GM10847 (cell line): Measurements from ENCODE around the gene IFI6.

Source experiments
- POLR2A ChIP-seq: IDR thresholded peaks from 2 replicates; pipeline ENCODE4 v1.6.1; 2011; ENCODE audit not compliant: insufficient read length; ENCODE audit errors: extremely low read depth

The IFI6 gene

GRCh38 chr1:27644369-27645070 lies 27.5 kb downstream of the IFI6 start:
- TF ChIP-seq POLR2A, result no peak

- TF ChIP-seq POLR2A, result no peak
Measured at GRCh38 chr1:27643600-27644368, 28.2 kb downstream of the IFI6 start.

- TF ChIP-seq POLR2A, result no peak
Measured at GRCh38 chr1:27638805-27639204, 33.2 kb downstream of the IFI6 start.

- no peak for TF ChIP-seq POLR2A
Measured at GRCh38 chr1:27638047-27638734, 33.8 kb downstream of the IFI6 start.

GRCh38 chr1:27635396-27636142 lies 36.4 kb downstream of the IFI6 start:
- TF ChIP-seq POLR2A, result no peak

GRCh38 chr1:27634985-27635367 lies 37.0 kb downstream of the IFI6 start, which contains the start of gene FGR:
Gene FGR (minus strand): TSS chr1:27635185. CDS start chr1:27623916, 11,269 bp downstream.
- no peak for TF ChIP-seq POLR2A

- TF ChIP-seq POLR2A, result no peak
Measured at GRCh38 chr1:27634177-27634984, 37.6 kb downstream of the IFI6 start.

GRCh38 chr1:27633640-27634176 lies 38.3 kb downstream of the IFI6 start:
- TF ChIP-seq POLR2A, result no peak

GRCh38 chr1:27633298-27633610 lies 38.7 kb downstream of the IFI6 start:
- TF ChIP-seq POLR2A, result no peak

GRCh38 chr1:27632387-27633297 lies 39.4 kb downstream of the IFI6 start:
- TF ChIP-seq POLR2A, result no peak

- TF ChIP-seq POLR2A, result no peak
Measured at GRCh38 chr1:27630859-27631491, 41.0 kb downstream of the IFI6 start.

- TF ChIP-seq POLR2A, result no peak
Measured at GRCh38 chr1:27628712-27629111, 43.3 kb downstream of the IFI6 start.

- TF ChIP-seq POLR2A, result no peak
Measured at GRCh38 chr1:27627061-27627460, 44.9 kb downstream of the IFI6 start.
